ENCODE data around the gene OR9G1.
"Not testable (repeated sequence)": the region's sequence is repeated elsewhere in the genome, so short reads cannot be mapped to it uniquely, and the experiment has no call there.

The OR9G1 gene

GRCh38 chr11:56698795-56699194 lies at the start of gene OR9G1:
Gene OR9G1, plus strand, starts transcription at chr11:56699095. Its CDS starts 1,293 bp downstream, at chr11:56700388.
- no peak for DNase-seq

- DNase-seq, result no peak
Observed at GRCh38 chr11:56659755-56660154, 39.1 kb upstream of the OR9G1 start.

- no peak for DNase-seq
Observed at GRCh38 chr11:56663386-56663785, 35.5 kb upstream of the OR9G1 start, which contains the start of gene OR5AR1. Gene OR5AR1, plus strand, starts transcription at chr11:56663686. Its CDS starts 0 bp downstream, at chr11:56663686.

GRCh38 chr11:56670984-56671383 lies 27.9 kb upstream of the OR9G1 start:
- no peak for DNase-seq

GRCh38 chr11:56688554-56689100 lies 10.3 kb upstream of the OR9G1 start:
- no peak for DNase-seq

DNA sequence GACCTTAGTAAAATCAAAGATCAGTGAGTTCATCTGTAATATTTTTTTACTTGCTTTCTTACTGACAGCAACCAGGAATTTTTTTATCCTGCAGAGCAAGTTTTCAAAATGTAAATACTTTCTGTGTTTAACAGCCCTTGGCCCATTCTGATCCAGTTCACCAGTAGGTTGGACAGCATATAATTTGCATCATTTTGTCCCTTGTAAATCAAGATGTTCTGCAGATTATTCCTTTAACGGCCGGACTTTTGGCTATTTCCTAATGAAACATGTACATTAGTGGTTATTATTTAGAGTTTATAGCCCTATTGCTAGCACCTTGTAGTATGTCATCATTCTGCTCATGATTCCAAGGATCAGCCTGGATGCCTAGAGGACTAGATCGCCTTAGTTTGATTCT lies 7.7 kb upstream of the OR9G1 start:
- not testable (repeated sequence) for DNase-seq

GRCh38 chr11:56693428-56693827 lies 5.5 kb upstream of the OR9G1 start:
- no peak for DNase-seq

GRCh38 chr11:56700242-56700913 lies 1.5 kb downstream of the OR9G1 start:
- DNase-seq, result no peak

GRCh38 chr11:56700914-56701485 lies 2.1 kb downstream of the OR9G1 start:
- DNase-seq, result no peak

DNA sequence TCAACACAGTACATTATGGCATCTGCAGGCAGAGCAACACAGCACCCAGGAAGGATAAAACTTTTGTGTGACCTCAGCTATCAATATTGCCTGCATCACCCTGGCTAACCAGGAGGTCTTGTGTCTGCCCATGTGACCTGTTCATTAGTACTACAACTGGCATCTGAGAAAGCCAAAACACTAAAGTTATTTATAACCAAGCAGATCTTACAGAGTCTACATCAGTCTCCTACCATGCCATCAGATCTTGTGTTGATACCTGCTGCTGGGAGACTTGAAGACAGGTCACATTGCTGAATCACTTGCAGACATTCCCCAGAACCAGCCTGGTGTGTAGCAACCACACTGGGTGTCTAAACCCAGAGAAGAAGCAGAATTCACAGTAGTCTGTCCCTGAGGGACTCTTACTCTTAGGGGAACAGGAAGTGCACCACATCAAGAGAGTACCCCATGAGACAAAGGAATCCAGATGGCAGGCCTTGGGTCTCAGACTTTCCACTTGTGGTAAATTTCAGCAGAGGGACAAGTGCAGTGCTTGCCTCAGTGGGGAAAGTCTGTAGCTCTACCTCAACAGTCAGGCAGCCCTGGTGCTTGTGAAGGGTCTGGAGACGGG lies 7.0 kb downstream of the OR9G1 start:
- no peak for DNase-seq

DNA sequence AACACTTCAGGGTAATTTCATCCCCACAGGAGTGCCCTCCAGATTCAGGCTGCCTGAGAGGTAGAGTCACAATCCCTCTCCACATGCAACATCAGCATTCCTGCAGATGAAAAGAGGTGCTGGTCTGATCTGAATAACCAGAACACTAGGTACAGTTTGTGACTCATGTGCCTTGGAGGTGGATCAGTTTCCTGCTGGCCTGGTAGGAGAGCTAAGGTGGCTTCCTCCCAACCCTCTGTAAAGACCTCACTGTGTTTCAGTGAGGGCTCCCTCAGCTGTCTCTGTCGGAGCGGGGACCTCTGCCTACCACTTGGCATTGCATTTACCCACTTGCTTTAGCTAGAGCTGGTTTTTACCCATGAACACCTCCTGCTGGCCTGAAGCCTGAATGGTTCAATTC lies 7.6 kb downstream of the OR9G1 start:
- DNase-seq, result no peak

DNA sequence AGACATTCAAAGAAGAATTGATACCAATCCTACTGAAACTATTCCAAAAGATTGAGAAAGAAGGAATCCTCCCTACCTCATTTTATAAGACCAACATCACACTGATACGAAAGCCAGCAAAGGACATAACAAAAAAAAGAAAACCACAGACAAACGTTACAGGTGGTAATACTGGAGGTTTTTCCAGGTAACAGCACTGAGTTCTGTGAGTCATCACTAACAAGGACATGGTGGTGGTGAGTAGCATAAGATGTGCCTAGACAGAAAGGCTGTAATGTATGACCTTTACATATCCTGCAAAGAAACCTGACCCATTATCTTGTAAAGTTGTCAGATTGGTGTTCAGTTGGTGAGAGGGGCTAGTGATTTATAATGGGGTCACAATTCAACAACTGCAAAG lies 15.3 kb downstream of the OR9G1 start:
- no peak for DNase-seq

DNA sequence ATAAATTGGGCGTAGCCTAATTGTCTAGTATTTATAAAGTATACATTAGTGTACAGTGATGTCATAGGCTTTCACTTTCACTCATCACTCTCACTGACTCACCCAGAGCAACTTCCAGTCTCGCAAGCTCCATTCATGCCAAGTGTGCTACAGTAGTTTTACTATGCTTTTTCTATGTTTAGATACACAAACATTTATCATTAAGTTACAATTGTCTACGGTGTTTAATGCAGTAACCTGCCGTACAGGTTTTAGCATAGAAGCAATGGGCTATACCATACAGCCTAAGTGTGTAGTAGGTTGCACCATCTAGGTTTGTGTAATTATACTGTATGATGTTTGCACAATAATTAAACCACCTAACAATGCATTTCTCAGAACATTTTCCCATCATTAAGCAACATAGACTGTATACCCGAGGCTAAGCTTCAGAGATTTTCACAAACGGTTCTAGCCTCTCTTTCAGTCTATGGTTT lies 17.5 kb downstream of the OR9G1 start:
- DNase-seq, result no peak

DNA sequence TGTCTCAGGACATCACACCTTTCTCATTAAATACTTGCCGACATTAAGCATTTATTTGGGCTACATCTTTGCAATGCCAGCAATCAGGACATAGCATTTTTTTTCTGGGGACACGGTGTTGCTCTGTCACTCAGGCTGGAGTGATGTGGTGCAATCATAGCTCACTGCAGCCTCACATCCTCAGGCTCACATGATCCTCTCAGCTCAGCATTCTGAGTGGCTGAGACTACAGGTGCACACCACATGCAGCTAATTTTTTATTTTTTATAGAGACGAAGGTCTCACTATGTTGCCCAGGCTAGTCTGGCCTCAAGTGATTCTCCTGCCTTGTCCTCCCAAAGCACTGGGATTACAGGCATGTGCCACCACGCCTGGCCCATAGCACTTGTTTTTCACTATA lies 21.6 kb downstream of the OR9G1 start:
- no peak for DNase-seq

GRCh38 chr11:56740107-56740506 lies 41.2 kb downstream of the OR9G1 start:
- DNase-seq, result no peak

DNA sequence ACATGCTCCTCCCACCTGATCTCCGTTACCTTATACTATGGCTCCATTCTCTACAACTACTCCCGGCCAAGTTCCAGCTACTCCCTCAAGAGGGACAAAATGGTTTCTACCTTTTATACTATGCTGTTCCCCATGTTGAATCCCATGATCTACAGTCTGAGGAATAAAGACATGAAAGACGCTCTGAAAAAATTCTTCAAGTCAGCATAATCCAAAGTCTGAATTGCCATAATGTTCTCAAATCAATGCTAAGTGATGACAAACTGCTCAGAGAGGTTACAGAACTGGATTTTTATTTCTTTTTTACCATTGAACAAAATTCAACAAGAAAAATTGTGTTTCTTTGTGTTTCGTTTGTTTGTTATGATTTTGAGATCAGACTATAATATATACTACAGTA lies 42.0 kb downstream of the OR9G1 start:
- no peak for DNase-seq

GRCh38 chr11:56748597-56748996 lies 49.7 kb downstream of the OR9G1 start, which contains the start of gene OR9G4:
Gene OR9G4, minus strand, starts transcription at chr11:56748697. Its CDS starts 4,931 bp downstream, at chr11:56743766.
- no peak for DNase-seq

DNA sequence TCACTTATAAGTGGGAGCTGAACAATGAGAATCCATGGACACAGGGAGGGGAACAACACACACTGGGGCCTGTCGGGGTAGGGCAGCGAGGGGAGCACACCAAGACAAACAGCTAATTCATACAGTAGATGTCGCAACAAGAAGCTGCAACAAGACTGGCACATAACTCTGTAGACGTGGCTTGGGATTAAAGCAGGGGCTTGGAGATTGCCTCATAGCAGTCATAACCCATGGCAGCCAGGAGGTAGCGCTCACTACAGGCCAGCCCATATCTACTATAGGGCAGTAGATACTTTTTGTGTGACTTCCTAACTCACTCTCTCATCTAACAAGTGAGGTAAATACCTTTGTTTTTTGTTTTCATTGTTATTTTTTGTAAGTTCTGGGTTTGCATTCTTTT lies 51.3 kb downstream of the OR9G1 start:
- DNase-seq, result no peak

DNA sequence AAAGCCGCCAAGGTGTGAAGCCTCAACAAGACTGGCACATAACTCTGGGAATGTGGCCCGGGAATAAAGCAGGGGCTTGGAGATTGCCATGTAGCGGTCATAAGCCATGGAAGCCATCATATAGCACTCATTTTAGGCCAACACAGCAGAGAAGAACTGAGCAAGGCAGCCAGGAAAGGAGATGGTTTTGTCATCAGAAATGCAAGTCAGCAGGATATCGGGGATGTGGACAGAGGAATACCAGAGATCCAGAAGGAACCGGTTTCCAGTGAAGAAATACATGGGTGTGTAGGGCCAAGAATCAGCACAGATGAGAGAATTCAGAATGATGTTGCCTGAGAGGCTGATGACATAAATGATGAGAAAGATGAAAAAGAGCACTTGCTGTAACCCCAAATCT lies 52.6 kb downstream of the OR9G1 start:
- DNase-seq, result no peak

Data from activated CD4-positive, CD25-positive, alpha-beta regulatory T cell (primary cell).